ENCODE measurements around the gene YES1. TPM values are rescaled to one million over a fixed set of nuclear protein-coding genes. Genes with fewer than 3 reads are reported as not detected.
"Not testable (repeated sequence)": the region's sequence is repeated elsewhere in the genome, so short reads cannot be mapped to it uniquely, and the experiment has no call there.

The YES1 gene
- total and polyA plus RNA-seq, 5 donors from 2014 or later: 0.23 to 4.1 (median 1.5) TPM

DNA sequence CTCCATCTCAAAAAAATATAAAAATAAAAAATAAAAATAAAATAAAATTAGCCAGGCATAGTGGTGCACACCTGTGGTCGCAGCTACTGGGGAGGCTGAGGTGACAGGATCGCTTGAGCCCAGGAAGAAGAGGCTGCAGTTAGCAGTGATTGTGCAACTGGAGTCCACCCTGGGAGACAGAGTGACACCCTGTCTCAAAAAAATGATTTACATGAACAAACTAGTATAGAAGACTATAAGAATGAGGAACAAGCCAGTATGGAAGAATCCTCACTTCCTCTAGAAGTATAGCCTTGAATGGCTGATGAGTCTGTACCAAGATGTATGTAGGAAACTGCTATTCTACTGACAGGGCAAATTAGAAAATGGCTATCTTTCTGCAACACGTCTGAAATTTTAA is 10.9 kb downstream of the YES1 start:
- ATAC-seq (ENCODE audit: low read depth in 2 of 2) (no peak), DNase-seq (no peak)
- Mint-ChIP-seq H3K27ac (no peak overlapping the region), H3K36me3 (no peaks in the 10 kb centered on the region), H3K27me3 (peaks cover 6% of the 10 kb centered on the region), H3K9me3 (no peaks in the 10 kb centered on the region), H3K4me3 (no peak overlapping the region), H3K4me1 (peaks cover 4 to 75% (median 36%) of the 10 kb centered on the region in 4 donors)
- H3K27me3 ChIP-seq (ENCODE audit: control insufficient read depth, insufficient read depth, low read length): no peaks in the 10 kb centered on the region
- H3K27ac ChIP-seq (ENCODE audit: insufficient read depth, low read length, poor library complexity, severe bottlenecking): no peak overlapping the region
- peaks cover 5% of the 10 kb centered on the region for H3K4me1 ChIP-seq (ENCODE audit: control insufficient read depth, insufficient read depth, low read length, poor library complexity, severe bottlenecking)
- H3K4me3 ChIP-seq (ENCODE audit: low read depth, low read length): no peak overlapping the region
- H3K9me3 ChIP-seq (ENCODE audit: control insufficient read depth in 2 of 2, low read length in 2 of 2): no peaks in the 10 kb centered on the region
- no peaks in the 10 kb centered on the region for H3K36me3 ChIP-seq (ENCODE audit: control insufficient read depth, insufficient read depth, low read length)

DNA sequence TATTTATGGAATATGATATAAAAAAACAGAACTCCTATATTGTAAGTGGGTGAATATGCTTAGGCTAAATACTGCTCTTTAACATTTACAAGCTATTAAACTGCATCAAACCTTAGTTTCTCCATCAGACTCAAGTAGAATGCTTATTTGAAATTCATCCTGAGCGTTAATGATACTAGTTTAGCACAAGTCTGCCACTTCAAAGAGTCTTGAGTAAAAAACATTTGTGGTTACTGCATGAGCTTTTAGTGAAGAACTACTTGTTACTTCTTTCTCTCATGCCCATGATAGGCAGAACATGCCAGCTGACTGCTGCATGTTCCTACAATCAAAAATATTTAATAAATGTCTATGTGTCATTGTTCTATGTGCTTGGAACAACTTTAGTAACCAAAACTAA is 12.1 kb downstream of the YES1 start:
- Mint-ChIP-seq H3K27ac (no peak overlapping the region), H3K4me3 (no peak overlapping the region), H3K9me3 (no peaks in the 10 kb centered on the region), H3K27me3 (peaks cover 6% of the 10 kb centered on the region), H3K36me3 (no peaks in the 10 kb centered on the region), H3K4me1 (peaks cover 4 to 68% (median 27%) of the 10 kb centered on the region in 4 donors)
- Histone ChIP-seq H3K4me1 (ENCODE audit: control insufficient read depth, insufficient read depth, low read length, poor library complexity, severe bottlenecking) (no peaks in the 10 kb centered on the region), H3K36me3 (ENCODE audit: control insufficient read depth, insufficient read depth, low read length) (no peaks in the 10 kb centered on the region), H3K27ac (ENCODE audit: insufficient read depth, low read length, poor library complexity, severe bottlenecking) (no peak overlapping the region), H3K27me3 (ENCODE audit: control insufficient read depth, insufficient read depth, low read length) (no peaks in the 10 kb centered on the region), H3K4me3 (ENCODE audit: low read depth, low read length) (no peak overlapping the region), H3K9me3 (ENCODE audit: control insufficient read depth in 2 of 2, low read length in 2 of 2) (no peaks in the 10 kb centered on the region)
- DNase-seq (no peak), ATAC-seq (ENCODE audit: low read depth in 2 of 2) (no peak)

DNA sequence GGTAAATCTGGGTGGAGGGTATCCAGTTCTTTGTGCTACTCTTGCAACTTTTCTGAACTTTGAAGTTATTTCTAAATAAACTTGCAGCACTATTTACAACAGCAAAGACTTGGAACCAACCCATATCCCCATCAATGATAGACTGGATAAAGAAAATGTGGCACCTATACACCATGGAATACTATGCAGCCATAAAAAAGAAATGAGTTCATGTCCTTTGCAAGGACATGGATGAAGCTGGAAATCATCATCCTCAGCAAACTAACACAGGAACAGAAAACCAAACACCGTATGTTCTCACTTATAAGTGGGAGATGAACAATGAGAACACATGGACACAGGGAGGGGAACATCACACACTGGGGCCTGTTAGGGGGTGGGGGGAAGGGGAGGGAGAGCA is 16.7 kb downstream of the YES1 start:
- not testable (repeated sequence) for H3K27me3 Mint-ChIP-seq; H3K36me3 ChIP-seq (ENCODE audit: control insufficient read depth, insufficient read depth, low read length); H3K9me3 ChIP-seq (ENCODE audit: control insufficient read depth in 2 of 2, low read length in 2 of 2); H3K9me3 Mint-ChIP-seq; H3K4me3 Mint-ChIP-seq; H3K4me3 ChIP-seq (ENCODE audit: low read depth, low read length); H3K27ac Mint-ChIP-seq; H3K27ac ChIP-seq (ENCODE audit: insufficient read depth, low read length, poor library complexity, severe bottlenecking); DNase-seq; ATAC-seq (ENCODE audit: low read depth in 2 of 2); H3K36me3 Mint-ChIP-seq; H3K4me1 ChIP-seq (ENCODE audit: control insufficient read depth, insufficient read depth, low read length, poor library complexity, severe bottlenecking); H3K27me3 ChIP-seq (ENCODE audit: control insufficient read depth, insufficient read depth, low read length)
- peaks cover 6 to 49% (median 16%) of the 10 kb centered on the region in 4 donors for H3K4me1 Mint-ChIP-seq

DNA sequence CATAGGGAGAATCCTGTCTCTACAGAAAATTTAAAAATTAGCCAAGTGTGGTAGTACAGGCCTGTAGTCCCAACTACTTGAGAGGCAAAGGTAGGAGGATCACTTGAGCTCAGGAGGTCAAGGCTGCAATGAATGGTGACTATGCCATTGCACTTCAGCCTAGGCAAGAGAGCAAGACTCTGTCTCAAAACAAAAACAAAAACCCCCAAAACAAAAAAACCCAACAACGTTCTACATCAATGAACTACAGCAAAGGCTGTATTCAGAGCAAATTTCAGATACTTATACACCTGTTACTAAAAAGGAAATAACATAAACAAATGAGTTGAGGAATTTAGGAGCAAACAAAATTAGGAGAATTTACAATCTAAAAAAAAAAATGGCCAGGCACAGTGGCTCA is 22.6 kb downstream of the YES1 start:
- no peak for ATAC-seq (ENCODE audit: low read depth in 2 of 2)
- H3K9me3 Mint-ChIP-seq: no peaks in the 10 kb centered on the region
- Histone ChIP-seq H3K4me3 (ENCODE audit: low read depth, low read length) (no peak overlapping the region), H3K27ac (ENCODE audit: insufficient read depth, low read length, poor library complexity, severe bottlenecking) (no peak overlapping the region), H3K9me3 (ENCODE audit: control insufficient read depth in 2 of 2, low read length in 2 of 2) (no peaks in the 10 kb centered on the region), H3K4me1 (ENCODE audit: control insufficient read depth, insufficient read depth, low read length, poor library complexity, severe bottlenecking) (no peaks in the 10 kb centered on the region), H3K27me3 (ENCODE audit: control insufficient read depth, insufficient read depth, low read length) (no peaks in the 10 kb centered on the region), H3K36me3 (ENCODE audit: control insufficient read depth, insufficient read depth, low read length) (no peaks in the 10 kb centered on the region)
- peak overlapping the region in 1 of 4 donors; percentile 32 for H3K4me3 Mint-ChIP-seq
- no peak overlapping the region for H3K27ac Mint-ChIP-seq
- no peaks in the 10 kb centered on the region for H3K27me3 Mint-ChIP-seq
- H3K36me3 Mint-ChIP-seq: no peaks in the 10 kb centered on the region
- peaks cover 10 to 28% (median 21%) of the 10 kb centered on the region in 4 donors for H3K4me1 Mint-ChIP-seq
- DNase-seq: no peak

DNA sequence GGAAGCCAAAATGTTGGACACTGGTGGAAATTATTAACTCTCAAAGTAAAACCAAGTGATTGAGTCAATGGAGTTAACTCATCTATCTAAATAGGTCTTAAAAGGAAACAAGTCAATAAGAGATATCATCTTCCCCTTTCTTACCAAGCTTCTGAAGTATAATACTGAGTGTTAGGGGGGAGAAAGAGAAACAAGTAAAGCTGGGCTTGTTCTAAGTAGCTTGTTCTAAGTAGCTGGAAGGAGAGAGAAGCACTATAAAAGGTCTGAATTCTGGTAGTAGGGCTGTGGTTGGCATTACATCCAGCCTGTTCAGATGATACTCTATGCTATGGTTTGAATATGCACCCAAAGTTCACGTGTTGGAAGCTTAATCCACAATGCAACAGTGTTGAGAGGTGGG is 26.8 kb downstream of the YES1 start:
- Mint-ChIP-seq H3K27me3 (no peaks in the 10 kb centered on the region), H3K4me1 (peaks cover 4 to 34% (median 24%) of the 10 kb centered on the region in 4 donors), H3K9me3 (peaks cover 0 to 1% (median 0%) of the 10 kb centered on the region in 7 donors), H3K4me3 (no peak overlapping the region), H3K36me3 (no peaks in the 10 kb centered on the region), H3K27ac (no peak overlapping the region)
- ATAC-seq (ENCODE audit: low read depth in 2 of 2) (no peak), DNase-seq (no peak)
- Histone ChIP-seq H3K36me3 (ENCODE audit: control insufficient read depth, insufficient read depth, low read length) (no peaks in the 10 kb centered on the region), H3K4me3 (ENCODE audit: low read depth, low read length) (no peak overlapping the region), H3K27me3 (ENCODE audit: control insufficient read depth, insufficient read depth, low read length) (no peaks in the 10 kb centered on the region), H3K9me3 (ENCODE audit: control insufficient read depth in 2 of 2, low read length in 2 of 2) (no peaks in the 10 kb centered on the region), H3K27ac (ENCODE audit: insufficient read depth, low read length, poor library complexity, severe bottlenecking) (no peak overlapping the region), H3K4me1 (ENCODE audit: control insufficient read depth, insufficient read depth, low read length, poor library complexity, severe bottlenecking) (no peaks in the 10 kb centered on the region)

DNA sequence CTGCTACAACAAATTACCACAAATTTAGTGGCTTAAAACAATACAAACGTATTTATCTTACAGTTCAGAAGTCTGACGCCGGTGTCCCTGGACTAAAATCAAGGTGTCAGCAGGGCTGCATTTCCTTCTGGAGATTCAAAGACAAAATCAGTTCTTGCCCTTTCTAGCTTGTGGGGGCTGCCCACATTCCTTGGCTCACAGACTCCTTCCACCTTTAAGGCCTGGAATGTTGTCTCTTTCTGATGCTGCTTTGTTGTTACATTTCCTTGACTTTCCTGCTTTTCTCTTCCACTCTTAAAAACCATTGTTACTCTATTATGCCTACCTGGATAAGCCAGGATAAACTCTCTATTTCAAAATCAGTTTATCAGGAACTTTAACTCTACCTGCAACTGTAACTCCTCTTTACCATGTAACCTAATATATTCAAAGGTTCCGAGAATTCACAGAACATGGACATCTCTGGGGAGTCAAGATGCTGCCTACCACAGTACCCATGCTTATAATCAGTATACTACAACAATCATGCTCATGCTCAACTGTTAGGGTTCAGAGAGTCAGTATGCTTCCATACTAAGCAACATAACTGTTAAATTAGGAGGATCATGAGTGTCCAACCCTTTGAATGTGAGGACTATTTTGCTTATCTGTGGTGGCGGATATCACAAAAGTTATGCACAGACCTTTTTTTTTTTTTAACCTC is 27.4 kb downstream of the YES1 start:
- Mint-ChIP-seq H3K36me3 (no peaks in the 10 kb centered on the region), H3K27ac (no peak overlapping the region), H3K4me1 (peaks cover 6 to 38% (median 24%) of the 10 kb centered on the region in 4 donors), H3K9me3 (peaks cover 0 to 1% (median 0%) of the 10 kb centered on the region in 7 donors), H3K4me3 (no peak overlapping the region), H3K27me3 (no peaks in the 10 kb centered on the region)
- ATAC-seq (ENCODE audit: low read depth in 2 of 2) (no peak), DNase-seq (no peak)
- no peak overlapping the region for H3K27ac ChIP-seq (ENCODE audit: insufficient read depth, low read length, poor library complexity, severe bottlenecking)
- H3K27me3 ChIP-seq (ENCODE audit: control insufficient read depth, insufficient read depth, low read length): no peaks in the 10 kb centered on the region
- H3K4me1 ChIP-seq (ENCODE audit: control insufficient read depth, insufficient read depth, low read length, poor library complexity, severe bottlenecking): no peaks in the 10 kb centered on the region
- no peaks in the 10 kb centered on the region for H3K9me3 ChIP-seq (ENCODE audit: control insufficient read depth in 2 of 2, low read length in 2 of 2)
- no peak overlapping the region for H3K4me3 ChIP-seq (ENCODE audit: low read depth, low read length)
- no peaks in the 10 kb centered on the region for H3K36me3 ChIP-seq (ENCODE audit: control insufficient read depth, insufficient read depth, low read length)

DNA sequence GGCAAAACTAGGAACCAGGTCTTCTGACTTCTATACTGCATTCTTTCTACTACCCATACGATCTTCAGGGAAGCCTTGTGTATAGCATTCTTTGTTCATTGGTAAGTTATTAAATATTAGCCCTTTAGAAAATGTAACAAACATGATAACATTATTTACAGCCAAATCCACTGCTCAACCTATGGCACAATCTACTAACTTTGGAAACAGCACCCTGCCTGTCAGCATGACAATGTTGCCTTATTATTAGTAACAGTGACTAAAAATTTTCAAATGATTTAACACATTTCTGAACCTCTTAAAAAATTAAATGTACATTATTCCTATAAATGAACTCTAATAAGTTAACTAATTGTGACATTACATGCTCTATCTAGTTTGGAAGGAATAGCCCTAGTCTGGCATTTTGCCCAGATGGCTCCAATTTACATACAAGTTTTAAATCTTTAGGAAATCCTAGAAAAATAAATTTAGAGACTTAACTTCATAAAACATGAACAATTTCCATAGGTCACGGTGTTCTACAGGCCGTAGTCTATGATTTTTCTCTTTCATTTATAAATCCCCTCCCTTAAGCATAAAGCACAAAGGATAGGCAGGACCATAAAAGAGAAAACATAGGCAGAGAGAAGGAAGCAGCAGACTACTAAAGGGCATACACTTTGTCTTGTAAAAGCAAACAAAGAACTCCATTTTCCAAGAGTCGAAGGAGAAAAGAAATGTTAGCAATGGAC is 33.7 kb downstream of the YES1 start:
- Mint-ChIP-seq H3K4me1 (peaks cover 5 to 40% (median 15%) of the 10 kb centered on the region in 4 donors), H3K27me3 (no peaks in the 10 kb centered on the region), H3K36me3 (peaks cover 4% of the 10 kb centered on the region), H3K4me3 (no peak overlapping the region), H3K27ac (peak overlapping the region in 1 of 3 donors; percentile 42), H3K9me3 (peaks cover 0 to 1% (median 0%) of the 10 kb centered on the region in 7 donors)
- no peaks in the 10 kb centered on the region for H3K27me3 ChIP-seq (ENCODE audit: control insufficient read depth, insufficient read depth, low read length)
- H3K4me3 ChIP-seq (ENCODE audit: low read depth, low read length): no peak overlapping the region
- H3K9me3 ChIP-seq (ENCODE audit: control insufficient read depth in 2 of 2, low read length in 2 of 2): no peaks in the 10 kb centered on the region
- no peaks in the 10 kb centered on the region for H3K4me1 ChIP-seq (ENCODE audit: control insufficient read depth, insufficient read depth, low read length, poor library complexity, severe bottlenecking)
- ATAC-seq (ENCODE audit: low read depth in 2 of 2) (no peak), DNase-seq (no peak)
- no peak overlapping the region for H3K27ac ChIP-seq (ENCODE audit: insufficient read depth, low read length, poor library complexity, severe bottlenecking)
- H3K36me3 ChIP-seq (ENCODE audit: control insufficient read depth, insufficient read depth, low read length): no peaks in the 10 kb centered on the region
